IMR-90 (cell line): ENCODE measurements around the gene DNAJC2. TPM values are rescaled to one million over a fixed set of nuclear protein-coding genes. Genes with fewer than 3 reads are reported as not detected.

Source experiments
- ATAC-seq: fragments of 200-7000 bp; cut with Tn5 transposase; 2 replicates; pipeline ENCODE4 v1.9.1; 2020; ENCODE audit warnings: low read depth, mild to moderate bottlenecking, moderate library complexity
- BruUV-seq: library from RNA; stranded (reverse); fragments of 400-500 nt; replicated peaks from 2 replicates; lab custom pipeline; 2021; lab: Mats Ljungman, UMichigan
- CTCF ChIA-PET: fragments of 300-600 bp; formaldehyde crosslinking; extraction: SDS; loops from one replicate; lab custom pipeline; 2021; ENCODE audit warnings: antibody characterized with exemption; lab: Yijun Ruan, JAX
- POLR2A ChIA-PET: fragments of 300-600 bp; sonication (Branson Sonifier 250); formaldehyde crosslinking; loops from one replicate; lab custom pipeline; 2022; ENCODE audit warnings: antibody characterized with exemption; ENCODE audit not compliant: unreplicated experiment; lab: Charles Lee
- DNase-seq: peaks from one replicate; pipeline ENCODE4 v3.0.0; 2013
- H2AFZ ChIP-seq: replicated peaks from 2 replicates; pipeline ENCODE3; 2013; ENCODE audit warnings: low read length, mild to moderate bottlenecking; ENCODE audit not compliant: poor library complexity
- H2AK5ac ChIP-seq: 2 replicates; pipeline ENCODE4 v1.6.1; 2013; ENCODE audit warnings: low read depth, low read length, inconsistent platforms
- H2AK9ac ChIP-seq: replicated peaks from 2 replicates; pipeline ENCODE3; 2013; ENCODE audit warnings: mild to moderate bottlenecking, low read depth, low read length, moderate library complexity; ENCODE audit not compliant: poor library complexity
- H2BK120ac ChIP-seq: 2 replicates; pipeline ENCODE4 v1.6.1; 2013; ENCODE audit warnings: low read depth, low read length, inconsistent platforms
- H2BK15ac ChIP-seq: 3 replicates; pipeline ENCODE4 v1.6.1; 2013; ENCODE audit warnings: low read depth, low read length, inconsistent platforms
- H2BK20ac ChIP-seq: 2 replicates; pipeline ENCODE4 v1.6.1; 2013; ENCODE audit warnings: low read depth, mild to moderate bottlenecking, inconsistent platforms, low read length, moderate library complexity
- H2BK5ac ChIP-seq: 2 replicates; pipeline ENCODE4 v1.6.1; 2013; ENCODE audit warnings: mild to moderate bottlenecking, low read depth, low read length, inconsistent platforms; ENCODE audit not compliant: poor library complexity, severe bottlenecking
- H3K14ac ChIP-seq: replicated peaks from 2 replicates; pipeline ENCODE4 v1.6.1; 2013; ENCODE audit warnings: low read depth, low read length, inconsistent platforms
- H3K18ac ChIP-seq: 2 replicates; pipeline ENCODE4 v1.6.1; 2013; ENCODE audit warnings: low read depth, low read length, control low read depth
- H3K23ac ChIP-seq: 2 replicates; pipeline ENCODE4 v1.6.1; 2013; ENCODE audit warnings: low read depth, low read length, inconsistent platforms
- H3K27ac ChIP-seq: 2 replicates; pipeline ENCODE4 v1.5.1; 2013; ENCODE audit warnings: mild to moderate bottlenecking, control low read depth, low read length; ENCODE audit not compliant: insufficient read depth
- H3K27me3 ChIP-seq: 2 replicates; pipeline ENCODE4 v1.6.1; 2013; ENCODE audit warnings: low read length; ENCODE audit not compliant: control insufficient read depth, insufficient read depth
- H3K36me3 ChIP-seq: 2 replicates; pipeline ENCODE4 v1.6.1; 2013; ENCODE audit warnings: low read length, mixed read lengths; ENCODE audit not compliant: control insufficient read depth, insufficient read depth
- H3K4ac ChIP-seq: 2 replicates; pipeline ENCODE4 v1.6.1; 2013; ENCODE audit warnings: low read depth, low read length, inconsistent platforms
- H3K4me1 ChIP-seq: 2 replicates; pipeline ENCODE4 v1.6.1; 2013; ENCODE audit warnings: low read length, mixed read lengths; ENCODE audit not compliant: control insufficient read depth, insufficient read depth
- H3K4me2 ChIP-seq: 2 replicates; pipeline ENCODE4 v1.6.1; 2013; ENCODE audit warnings: low read depth, mild to moderate bottlenecking, control low read depth, low read length, moderate library complexity
- H3K4me3 ChIP-seq: 2 replicates; pipeline ENCODE4 v1.5.1; 2013; ENCODE audit warnings: low read depth, mild to moderate bottlenecking, control low read depth, low read length, moderate library complexity; ENCODE audit not compliant: insufficient read depth
- H3K56ac ChIP-seq: 2 replicates; pipeline ENCODE4 v1.6.1; 2013; ENCODE audit warnings: low read length, inconsistent platforms; ENCODE audit not compliant: insufficient read depth; ENCODE audit errors: extremely low read depth
- H3K79me1 ChIP-seq, 2 experiments: 2 replicates each; pipeline ENCODE4 v1.6.1; 2013; ENCODE audit warnings: low read length in 2 of 2, inconsistent platforms in 1 of 2, low read depth in 1 of 2
- H3K9ac ChIP-seq: 2 replicates; pipeline ENCODE4 v1.6.1; 2013; ENCODE audit warnings: low read depth, low read length, control low read depth
- H3K9me1 ChIP-seq: 2 replicates; pipeline ENCODE4 v1.6.1; 2013; ENCODE audit warnings: low read length, inconsistent platforms; ENCODE audit not compliant: insufficient read depth
- H3K9me3 ChIP-seq: 2 replicates; pipeline ENCODE4 v1.6.1; 2013; ENCODE audit warnings: low read length; ENCODE audit not compliant: control insufficient read depth, insufficient read depth
- H4K20me1 ChIP-seq: 2 replicates; pipeline ENCODE4 v1.6.1; 2013; ENCODE audit warnings: low read length, inconsistent platforms; ENCODE audit not compliant: insufficient read depth
- H4K5ac ChIP-seq: 2 replicates; pipeline ENCODE4 v1.6.1; 2013; ENCODE audit warnings: mild to moderate bottlenecking, low read depth, low read length, control low read depth
- H4K8ac ChIP-seq, 2 experiments: 2 replicates each; pipeline ENCODE4 v1.6.1; 2013; ENCODE audit warnings: low read depth in 2 of 2, low read length in 2 of 2, control low read depth in 1 of 2, inconsistent platforms in 1 of 2
- H4K91ac ChIP-seq: 2 replicates; pipeline ENCODE4 v1.6.1; 2013; ENCODE audit warnings: low read depth, low read length, inconsistent platforms; ENCODE audit not compliant: insufficient read depth
- CHD1 ChIP-seq: IDR thresholded peaks from 2 replicates; pipeline ENCODE4 v1.6.1; 2012; ENCODE audit warnings: low read depth, low read length, improper control_type of control experiment
- MAZ ChIP-seq: IDR thresholded peaks from 2 replicates; pipeline ENCODE4 v1.6.1; 2012; ENCODE audit warnings: low read depth, mild to moderate bottlenecking, low read length, improper control_type of control experiment, moderate library complexity, borderline replicate concordance
- NFE2L2 ChIP-seq: fragments of 150-350 bp; IDR thresholded peaks from 2 replicates; pipeline ENCODE4 v1.6.1; 2016; ENCODE audit warnings: low read depth, mild to moderate bottlenecking, low read length
- WGBS, 2 experiments: methylation state at CpG; one replicate each; pipeline versions ENCODE4 v1.1.5 to v1.1.7; 2013; ENCODE audit warnings: missing lambda C conversion rate in 2 of 2; ENCODE audit not compliant: insufficient read length in 1 of 2; ENCODE audit errors: extremely low coverage in 2 of 2; 5-methylcytosine and 5-hydroxymethylcytosine counted together
- dilution Hi-C: fragments of 300-500 bp; cut with HindIII; formaldehyde crosslinking; loops from one replicate; pipeline ENCODE4 v1.14.3; 2018; ENCODE audit warnings: low sequenced_read_pairs; ENCODE audit not compliant: unreplicated experiment
- in situ Hi-C: fragments of 300-500 bp; cut with MboI; formaldehyde crosslinking; loops from 3 replicates; pipeline ENCODE4 v1.14.3; 2019; ENCODE audit warnings: low sequenced_read_pairs, inconsistent platforms, mixed read lengths
- intact Hi-C: fragments of 100-400 bp; cut with micrococcal nuclease; formaldehyde crosslinking; loops from 2 replicates; pipeline ENCODE4 v1.10.0; 2022
- polyA plus RNA-seq, 3 experiments: library from polyadenylated mRNA; depleted of rRNA; stranded (reverse); fragments of >200 nt; gene quantifications; 2 replicates each; pipeline ENCODE4 v1.2.3, GENCODE V29; 2012; ENCODE audit warnings: low replicate concordance in 1 of 3
- total RNA-seq: library from RNA; depleted of rRNA; stranded (reverse); fragments of >200 nt; gene quantifications from 2 replicates; pipeline ENCODE4 v1.2.3, GENCODE V29; 2012

Gene DNAJC2
- total and polyA plus RNA-seq, 2 of the 4 experiments (the other 2 are of a cell fraction): 17.5 to 22.4 TPM

DNA sequence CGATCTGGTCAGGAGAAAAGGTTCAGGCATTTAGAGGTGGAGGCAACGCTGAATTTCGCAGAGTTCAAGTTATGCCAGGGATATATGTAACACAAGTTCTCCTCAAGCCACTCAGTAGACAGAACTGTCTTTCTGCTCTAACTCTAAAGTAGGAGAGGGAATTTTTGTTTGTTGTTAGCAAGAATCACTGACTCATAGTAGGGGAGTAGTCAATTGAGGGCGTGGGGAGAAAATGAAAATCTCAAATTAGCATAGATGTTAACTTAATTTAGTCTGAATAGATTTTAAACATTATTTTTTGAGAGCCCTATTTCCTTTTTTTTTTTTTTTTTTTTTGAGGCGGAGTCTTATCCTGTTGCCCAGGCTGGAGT, 37.5 kb upstream of the DNAJC2 start:
- Histone ChIP-seq H3K4me1 (no peaks in the 10 kb centered on the region; the same call in 1 of the 2 replicates), H3K36me3 (no peaks in the 10 kb centered on the region), H3K56ac (no peak overlapping the region), H3K4ac (no peak overlapping the region), H3K79me1 (no peaks in the 10 kb centered on the region), H2BK120ac (no peak overlapping the region), H3K23ac (no peak overlapping the region), H3K9me3 (no peaks in the 10 kb centered on the region), H4K91ac (no peak overlapping the region), H3K27ac (no peak overlapping the region), H3K4me2 (no peak overlapping the region), H2BK15ac (no peak overlapping the region), H3K9me1 (peaks cover 8% of the 10 kb centered on the region; the same call in 1 of the 2 replicates), H2BK5ac (peak overlapping the region; percentile 78), H3K9ac (no peak overlapping the region), H3K14ac (no peak overlapping the region), H2AK5ac (no peak overlapping the region), H2BK20ac (no peak overlapping the region), H3K27me3 (peaks cover 7% of the 10 kb centered on the region), H2AFZ (no peak overlapping the region), H4K20me1 (no peaks in the 10 kb centered on the region), H3K18ac (no peak overlapping the region), H4K8ac (no peak overlapping the region), H3K4me3 (no peak overlapping the region), H4K5ac (no peak overlapping the region), H2AK9ac (no peak overlapping the region)
- in situ Hi-C loops: no loop called here
- intact Hi-C loops: no loop called here
- ChIA-PET CTCF (no interaction called here), POLR2A (no interaction called here)
- ATAC-seq (no peak), DNase-seq (no peak)
- no TSS peak for BruUV-seq
- no CpG with 5 or more reads among the region's 5 CpGs for WGBS, 2 experiments
- TF ChIP-seq MAZ (no peak), CHD1 (no peak), NFE2L2 (no peak)
- dilution Hi-C loops: no loop called here
